OCI-LY1 (cell line): ENCODE measurements around the gene MEGF8.
A peak's percentile ranks its signal among the peaks of the same experiment; 100 is the strongest.

Source experiments
- H2AFZ ChIP-seq: fragments of 200-600 bp; sonication (generic), shearing (Covaris generic); 2 replicates; pipeline ENCODE4 v1.6.0; 2014; ENCODE audit warnings: antibody characterized with exemption, mild to moderate bottlenecking, low read length
- H3F3A ChIP-seq: fragments of 200-600 bp; sonication (generic), shearing (Covaris generic); 2 replicates; pipeline ENCODE4 v1.6.0; 2014; ENCODE audit warnings: mild to moderate bottlenecking, antibody characterized with exemption, low read length, moderate library complexity; ENCODE audit not compliant: insufficient read depth
- H3K27ac ChIP-seq: fragments of 200-600 bp; sonication (generic); 2 replicates; pipeline ENCODE4 v1.5.1; 2014; ENCODE audit warnings: low read length, mixed run types, mild to moderate bottlenecking, low read depth; ENCODE audit not compliant: poor library complexity, severe bottlenecking
- H3K27me3 ChIP-seq: fragments of 200-600 bp; sonication (generic); 2 replicates; pipeline ENCODE4 v1.6.0; 2014; ENCODE audit warnings: antibody characterized with exemption, mild to moderate bottlenecking, low read length, moderate library complexity; ENCODE audit not compliant: insufficient read depth
- H3K36me3 ChIP-seq: fragments of 200-600 bp; sonication (generic); 2 replicates; pipeline ENCODE4 v1.6.1; 2014; ENCODE audit warnings: mild to moderate bottlenecking, antibody characterized with exemption, low read length, moderate library complexity, mixed read lengths; ENCODE audit not compliant: insufficient read depth
- H3K4me1 ChIP-seq: fragments of 200-600 bp; sonication (generic); 2 replicates; pipeline ENCODE4 v1.5.1; 2014; ENCODE audit warnings: mild to moderate bottlenecking, low read length, moderate library complexity; ENCODE audit not compliant: insufficient read depth, severe bottlenecking
- H3K4me2 ChIP-seq: fragments of 200-600 bp; sonication (generic), shearing (Covaris generic); 2 replicates; pipeline ENCODE4 v1.6.1; 2014; ENCODE audit warnings: low read length
- H3K4me3 ChIP-seq: fragments of 200-600 bp; sonication (generic); 2 replicates; pipeline ENCODE4 v1.5.1; 2014; ENCODE audit warnings: low read length, low read depth, mild to moderate bottlenecking, mixed read lengths; ENCODE audit not compliant: poor library complexity, severe bottlenecking
- H3K79me2 ChIP-seq: fragments of 200-600 bp; shearing (Covaris generic); 2 replicates; pipeline ENCODE4 v1.6.1; 2016; ENCODE audit warnings: mixed run types, low read length, mixed read lengths; ENCODE audit not compliant: insufficient read depth
- H3K9ac ChIP-seq: fragments of 200-600 bp; sonication (generic), shearing (Covaris generic); 2 replicates; pipeline ENCODE4 v1.6.1; 2014; ENCODE audit warnings: mild to moderate bottlenecking, low read length, mixed read lengths
- H3K9me2 ChIP-seq: fragments of 200-600 bp; sonication (generic), shearing (Covaris generic); 2 replicates; pipeline ENCODE4 v1.6.1; 2014; ENCODE audit warnings: low read depth, mild to moderate bottlenecking, low read length, mixed read lengths
- H3K9me3 ChIP-seq: fragments of 200-600 bp; shearing (Covaris generic); 2 replicates; pipeline ENCODE4 v1.6.1; 2014; ENCODE audit warnings: low read length, mixed read lengths
- H4K20me1 ChIP-seq: fragments of 200-600 bp; sonication (generic), shearing (Covaris generic); 2 replicates; pipeline ENCODE4 v1.6.0; 2016; ENCODE audit warnings: mild to moderate bottlenecking, low read length; ENCODE audit not compliant: insufficient read depth
- EZH2 ChIP-seq: fragments of 200-600 bp; sonication (generic), shearing (Covaris generic); IDR thresholded peaks from 2 replicates; pipeline ENCODE4 v1.8.0; 2017; ENCODE audit warnings: borderline replicate concordance, mixed run types, mild to moderate bottlenecking, antibody characterized with exemption, low read length, moderate library complexity, mixed read lengths
- TF ChIP-seq, protein P1 (sequence below): fragments of 200-600 bp; sonication (generic), shearing (Covaris generic); IDR thresholded peaks from 2 replicates; pipeline ENCODE4 v1.5.1; 2017; ENCODE audit warnings: mild to moderate bottlenecking, antibody characterized with exemption, low read length, moderate library complexity, mixed read lengths

The MEGF8 gene

GRCh38 chr19:42401365-42402303 lies 76.2 kb downstream of the MEGF8 start:
- Histone ChIP-seq H3K27me3 (no peaks in the 10 kb centered on the region), H3K36me3 (peaks cover 40% of the 10 kb centered on the region), H3K27ac (no peak overlapping the region), H3K4me1 (peaks cover 17% of the 10 kb centered on the region), H4K20me1 (no peaks in the 10 kb centered on the region), H3K79me2 (no peaks in the 10 kb centered on the region), H3K4me2 (peak overlapping the region; percentile 62), H3K4me3 (peak overlapping the region; percentile 48), H3K9me2 (no peaks in the 10 kb centered on the region), H3K9ac (peak overlapping the region; percentile 37; the same call in 1 of the 2 replicates), H2AFZ (no peak overlapping the region), H3F3A (no peaks in the 10 kb centered on the region; the same call in 1 of the 2 replicates), H3K9me3 (no peaks in the 10 kb centered on the region)
- TF ChIP-seq EZH2, result no peak
- TF ChIP-seq, protein P1, sequence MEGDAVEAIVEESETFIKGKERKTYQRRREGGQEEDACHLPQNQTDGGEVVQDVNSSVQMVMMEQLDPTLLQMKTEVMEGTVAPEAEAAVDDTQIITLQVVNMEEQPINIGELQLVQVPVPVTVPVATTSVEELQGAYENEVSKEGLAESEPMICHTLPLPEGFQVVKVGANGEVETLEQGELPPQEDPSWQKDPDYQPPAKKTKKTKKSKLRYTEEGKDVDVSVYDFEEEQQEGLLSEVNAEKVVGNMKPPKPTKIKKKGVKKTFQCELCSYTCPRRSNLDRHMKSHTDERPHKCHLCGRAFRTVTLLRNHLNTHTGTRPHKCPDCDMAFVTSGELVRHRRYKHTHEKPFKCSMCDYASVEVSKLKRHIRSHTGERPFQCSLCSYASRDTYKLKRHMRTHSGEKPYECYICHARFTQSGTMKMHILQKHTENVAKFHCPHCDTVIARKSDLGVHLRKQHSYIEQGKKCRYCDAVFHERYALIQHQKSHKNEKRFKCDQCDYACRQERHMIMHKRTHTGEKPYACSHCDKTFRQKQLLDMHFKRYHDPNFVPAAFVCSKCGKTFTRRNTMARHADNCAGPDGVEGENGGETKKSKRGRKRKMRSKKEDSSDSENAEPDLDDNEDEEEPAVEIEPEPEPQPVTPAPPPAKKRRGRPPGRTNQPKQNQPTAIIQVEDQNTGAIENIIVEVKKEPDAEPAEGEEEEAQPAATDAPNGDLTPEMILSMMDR, result peak; percentile 83

DNA sequence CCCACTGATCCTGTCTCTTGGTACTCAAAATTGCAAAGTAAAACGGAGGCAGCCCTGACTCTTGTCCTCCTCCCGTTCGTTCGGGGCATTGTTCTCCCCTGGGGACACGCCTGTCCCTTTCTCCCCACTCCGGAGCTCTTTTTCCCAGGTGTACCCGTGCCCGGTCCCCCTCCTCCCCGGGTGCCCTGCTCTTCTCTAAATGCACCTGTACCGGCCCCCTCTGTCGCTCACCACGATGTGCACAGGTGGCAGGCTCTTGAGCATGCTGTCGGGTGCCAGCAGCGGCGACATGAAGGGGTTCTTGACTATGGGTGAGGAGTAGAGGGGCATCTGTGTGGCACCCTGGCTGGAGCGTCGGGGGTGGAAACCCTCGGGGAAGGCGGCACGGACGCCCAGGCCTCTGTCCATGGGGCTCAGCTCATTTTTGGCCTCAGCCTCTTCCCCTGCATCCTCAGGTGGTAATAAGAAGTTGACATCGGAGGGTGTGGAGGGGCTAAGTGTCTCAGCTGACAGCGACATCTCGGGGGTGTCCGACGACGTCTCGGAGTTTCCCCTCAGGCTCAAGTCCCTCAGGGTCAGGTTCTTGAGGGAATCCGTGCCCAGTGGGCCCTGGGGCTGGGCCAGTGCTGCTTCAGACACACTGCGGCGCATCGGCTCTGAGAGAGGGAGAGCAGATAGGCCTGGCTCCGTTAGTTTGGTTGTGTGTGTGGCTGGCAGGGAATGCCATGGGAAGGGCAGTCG lies 77.1 kb downstream of the MEGF8 start:
- no peaks in the 10 kb centered on the region for H3K9me2 ChIP-seq
- peaks cover 48% of the 10 kb centered on the region for H3K36me3 ChIP-seq
- H3K27ac ChIP-seq, result no peak overlapping the region
- no peak overlapping the region for H3K4me3 ChIP-seq
- H3K4me1 ChIP-seq, result peaks cover 13% of the 10 kb centered on the region
- H3K4me2 ChIP-seq, result peak overlapping the region; percentile 62; the same call in 1 of the 2 replicates
- no peaks in the 10 kb centered on the region for H3K79me2 ChIP-seq
- H3K27me3 ChIP-seq, result no peaks in the 10 kb centered on the region
- H4K20me1 ChIP-seq, result no peaks in the 10 kb centered on the region
- no peak for TF ChIP-seq EZH2
- TF ChIP-seq, protein P1, result no peak
- H3K9ac ChIP-seq, result no peak overlapping the region
- no peaks in the 10 kb centered on the region; the same call in 1 of the 2 replicates for H3F3A ChIP-seq
- H2AFZ ChIP-seq, result no peak overlapping the region
- no peaks in the 10 kb centered on the region for H3K9me3 ChIP-seq

DNA sequence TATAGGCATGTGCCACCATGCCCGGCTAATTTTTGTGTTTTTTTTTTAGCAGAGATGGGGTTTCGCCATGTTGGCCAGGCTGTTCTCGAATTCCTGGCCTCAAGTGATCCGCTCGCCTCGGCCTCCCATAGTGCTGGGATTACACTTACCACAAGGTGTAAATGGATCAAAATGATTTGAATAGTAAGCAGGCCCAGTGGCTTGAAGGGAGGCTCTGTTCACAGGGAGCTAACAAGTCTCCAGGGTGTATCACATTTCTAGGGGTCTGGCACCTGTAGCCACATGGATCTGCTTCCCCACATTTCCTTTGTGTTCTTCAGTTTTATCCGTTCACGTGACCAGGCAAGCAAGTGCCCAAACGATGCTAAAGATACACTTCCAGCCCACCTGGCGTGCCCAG lies 78.2 kb downstream of the MEGF8 start:
- no peaks in the 10 kb centered on the region for H3K79me2 ChIP-seq
- H3K27me3 ChIP-seq, result no peaks in the 10 kb centered on the region
- H3K36me3 ChIP-seq, result peaks cover 57% of the 10 kb centered on the region
- H3K4me2 ChIP-seq, result no peak overlapping the region
- no peak overlapping the region for H2AFZ ChIP-seq
- no peaks in the 10 kb centered on the region for H3K9me2 ChIP-seq
- no peaks in the 10 kb centered on the region for H3K9me3 ChIP-seq
- no peaks in the 10 kb centered on the region; the same call in 1 of the 2 replicates for H3F3A ChIP-seq
- H3K9ac ChIP-seq, result no peak overlapping the region
- H3K4me3 ChIP-seq, result no peak overlapping the region
- H4K20me1 ChIP-seq, result no peaks in the 10 kb centered on the region
- TF ChIP-seq, protein P1, result no peak
- TF ChIP-seq EZH2, result no peak
- no peak overlapping the region for H3K27ac ChIP-seq
- H3K4me1 ChIP-seq, result peaks cover 8% of the 10 kb centered on the region
